PFSK-1 (cell line): ENCODE measurements around the gene PRLR.

Source experiments
- SIN3A ChIP-seq: IDR thresholded peaks from 2 replicates; pipeline ENCODE4 v1.6.1; 2012; ENCODE audit warnings: mild to moderate bottlenecking, low read length, moderate library complexity, borderline replicate concordance; ENCODE audit not compliant: insufficient read depth
- TAF1 ChIP-seq: IDR thresholded peaks from 2 replicates; pipeline ENCODE4 v1.6.1; 2012; ENCODE audit warnings: low read length, control low read depth, borderline replicate concordance; ENCODE audit not compliant: insufficient read depth
- TF ChIP-seq, protein P1 (sequence below), 2 experiments: IDR thresholded peaks; 2 replicates each; pipeline versions ENCODE4 v1.6.1 to v1.8.0; 2011 to 2012; ENCODE audit warnings: low read depth in 2 of 2, low read length in 2 of 2, control low read depth in 1 of 2, inconsistent platforms in 1 of 2, mild to moderate bottlenecking in 1 of 2, moderate library complexity in 1 of 2; ENCODE audit not compliant: insufficient read depth in 1 of 2

DNA sequence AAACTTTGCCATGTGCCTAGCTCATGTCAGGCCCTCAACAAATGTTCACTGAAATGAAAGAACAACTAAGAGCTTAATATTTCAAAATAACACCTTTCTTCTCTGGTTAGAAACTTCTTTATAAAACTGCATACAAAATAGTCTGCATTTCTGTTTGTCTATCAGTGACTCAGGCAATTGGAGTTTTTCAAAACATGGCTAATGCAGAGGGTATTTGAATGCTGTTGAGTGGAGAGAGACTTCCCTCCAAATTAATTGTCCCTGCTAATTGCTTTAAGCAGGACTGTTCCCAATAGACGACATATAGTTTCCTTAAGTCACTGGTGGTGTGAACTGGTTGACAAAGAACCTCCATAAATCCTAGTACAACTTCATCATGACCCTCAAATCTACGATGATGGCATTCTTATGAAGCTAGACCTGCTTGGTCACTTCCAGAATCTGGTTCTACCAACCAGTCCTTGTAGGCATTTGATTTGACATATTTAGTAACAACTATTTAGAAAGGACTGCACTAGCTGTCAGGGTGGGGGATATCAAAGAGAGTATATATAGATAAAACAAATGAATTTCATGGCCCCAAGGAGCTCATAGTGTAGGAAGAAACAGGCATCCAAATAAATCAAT, 84.5 kb downstream of the PRLR start:
- no peak for TF ChIP-seq SIN3A
- TF ChIP-seq TAF1, result no peak
- TF ChIP-seq, protein P1, sequence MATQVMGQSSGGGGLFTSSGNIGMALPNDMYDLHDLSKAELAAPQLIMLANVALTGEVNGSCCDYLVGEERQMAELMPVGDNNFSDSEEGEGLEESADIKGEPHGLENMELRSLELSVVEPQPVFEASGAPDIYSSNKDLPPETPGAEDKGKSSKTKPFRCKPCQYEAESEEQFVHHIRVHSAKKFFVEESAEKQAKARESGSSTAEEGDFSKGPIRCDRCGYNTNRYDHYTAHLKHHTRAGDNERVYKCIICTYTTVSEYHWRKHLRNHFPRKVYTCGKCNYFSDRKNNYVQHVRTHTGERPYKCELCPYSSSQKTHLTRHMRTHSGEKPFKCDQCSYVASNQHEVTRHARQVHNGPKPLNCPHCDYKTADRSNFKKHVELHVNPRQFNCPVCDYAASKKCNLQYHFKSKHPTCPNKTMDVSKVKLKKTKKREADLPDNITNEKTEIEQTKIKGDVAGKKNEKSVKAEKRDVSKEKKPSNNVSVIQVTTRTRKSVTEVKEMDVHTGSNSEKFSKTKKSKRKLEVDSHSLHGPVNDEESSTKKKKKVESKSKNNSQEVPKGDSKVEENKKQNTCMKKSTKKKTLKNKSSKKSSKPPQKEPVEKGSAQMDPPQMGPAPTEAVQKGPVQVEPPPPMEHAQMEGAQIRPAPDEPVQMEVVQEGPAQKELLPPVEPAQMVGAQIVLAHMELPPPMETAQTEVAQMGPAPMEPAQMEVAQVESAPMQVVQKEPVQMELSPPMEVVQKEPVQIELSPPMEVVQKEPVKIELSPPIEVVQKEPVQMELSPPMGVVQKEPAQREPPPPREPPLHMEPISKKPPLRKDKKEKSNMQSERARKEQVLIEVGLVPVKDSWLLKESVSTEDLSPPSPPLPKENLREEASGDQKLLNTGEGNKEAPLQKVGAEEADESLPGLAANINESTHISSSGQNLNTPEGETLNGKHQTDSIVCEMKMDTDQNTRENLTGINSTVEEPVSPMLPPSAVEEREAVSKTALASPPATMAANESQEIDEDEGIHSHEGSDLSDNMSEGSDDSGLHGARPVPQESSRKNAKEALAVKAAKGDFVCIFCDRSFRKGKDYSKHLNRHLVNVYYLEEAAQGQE (IDR thresholded peaks at IDR 0.05; ENCODE audit: insufficient read depth in 1 of 2, low read depth in 2 of 2, low read length in 2 of 2), result no peak
